HL-60 (cell line): ENCODE results near the gene FXR1.

ENCODE experiments used
- DNase-seq, 2 experiments: peaks; one replicate each; pipeline ENCODE4 v3.0.0-alpha.2; 2010 to 2020; ENCODE audit warnings: low read depth in 1 of 2, low spot score in 1 of 2
- H3K27ac ChIP-seq: fragments of 250-450 bp; sonication (Bioruptor Pico); replicated peaks from 2 replicates; pipeline ENCODE4 v1.5.1; 2020; ENCODE audit warnings: mild to moderate bottlenecking, moderate library complexity
- H3K27me3 ChIP-seq: fragments of 250-450 bp; sonication (Bioruptor Pico); 2 replicates; pipeline ENCODE4 v1.5.1; 2021; ENCODE audit warnings: mild to moderate bottlenecking, moderate library complexity; ENCODE audit not compliant: insufficient read depth, poor library complexity, severe bottlenecking
- H3K4me3 ChIP-seq: replicated peaks from 2 replicates; pipeline ENCODE4 v1.5.1; 2011; ENCODE audit warnings: mild to moderate bottlenecking, control low read depth, low read length; ENCODE audit not compliant: insufficient read depth
- CTCF ChIP-seq: IDR thresholded peaks from one replicate; pipeline ENCODE4 v1.5.1; 2011; ENCODE audit warnings: low read length, control low read depth, inconsistent platforms; ENCODE audit not compliant: insufficient read depth
- GABPA ChIP-seq: IDR thresholded peaks from 2 replicates; pipeline ENCODE4 v1.6.1; 2012; ENCODE audit warnings: low read depth
- POLR2AphosphoS5 ChIP-seq: IDR thresholded peaks from 2 replicates; pipeline ENCODE4 v1.6.1; 2012; ENCODE audit warnings: low read depth
- REST ChIP-seq: IDR thresholded peaks from 2 replicates; pipeline ENCODE4 v1.6.1; 2012; ENCODE audit warnings: low read depth; ENCODE audit not compliant: insufficient replicate concordance
- SPI1 ChIP-seq: IDR thresholded peaks from 2 replicates; pipeline ENCODE4 v1.6.1; 2012; ENCODE audit warnings: low read depth, mild to moderate bottlenecking, borderline replicate concordance

Gene FXR1

GRCh38 chr3:180947761-180948390 is 35.4 kb downstream of the FXR1 start:
- Histone ChIP-seq H3K27me3 (no peaks in the 10 kb centered on the region), H3K4me3 (no peak overlapping the region), H3K27ac (no peak overlapping the region)
- DNase-seq = peak in 1 of 2 experiments; percentile 26
- TF ChIP-seq POLR2AphosphoS5 = no peak
- no peak for TF ChIP-seq GABPA
- TF ChIP-seq CTCF = no peak
- TF ChIP-seq REST = no peak
- no peak for TF ChIP-seq SPI1

GRCh38 chr3:180959691-180960090 is 47.2 kb downstream of the FXR1 start:
- DNase-seq = no peak
- TF ChIP-seq CTCF (no peak), REST (no peak), GABPA (no peak), POLR2AphosphoS5 (no peak), SPI1 (no peak)
- H3K4me3 ChIP-seq = no peak overlapping the region
- H3K27me3 ChIP-seq = no peaks in the 10 kb centered on the region
- H3K27ac ChIP-seq = no peak overlapping the region

GRCh38 chr3:180961087-180961486 is 48.6 kb downstream of the FXR1 start:
- Histone ChIP-seq H3K4me3 (no peak overlapping the region), H3K27me3 (no peaks in the 10 kb centered on the region), H3K27ac (no peak overlapping the region)
- TF ChIP-seq REST (no peak), POLR2AphosphoS5 (no peak), SPI1 (no peak), GABPA (no peak), CTCF (no peak)
- no peak for DNase-seq
